BE2C (cell line): ENCODE results near the gene ISOC2.

ENCODE experiments used
- DNase-seq: peaks from one replicate; pipeline ENCODE4 v3.0.0-alpha.2; 2020
- H3K27me3 ChIP-seq: fragments of 250-450 bp; sonication (Bioruptor Pico); 2 replicates; pipeline ENCODE4 v1.5.1; 2020; ENCODE audit warnings: mild to moderate bottlenecking
- H3K36me3 ChIP-seq: fragments of 250-450 bp; sonication (Bioruptor Pico); 2 replicates; pipeline ENCODE4 v1.5.1; 2020; ENCODE audit warnings: mild to moderate bottlenecking
- H3K4me1 ChIP-seq: fragments of 250-450 bp; sonication (Bioruptor Pico); 2 replicates; pipeline ENCODE4 v1.5.1; 2020
- H3K4me3 ChIP-seq: 2 replicates; pipeline ENCODE4 v1.5.1; 2011; ENCODE audit warnings: low read depth, low read length
- H3K9me3 ChIP-seq: fragments of 250-450 bp; sonication (Bioruptor Pico); 2 replicates; pipeline ENCODE4 v1.5.1; 2020
- TF ChIP-seq, protein P1 (sequence below): IDR thresholded peaks from 2 replicates; pipeline ENCODE4 v1.5.1; 2012; ENCODE audit warnings: mild to moderate bottlenecking, low read depth, low read length

ISOC2 gene

DNA sequence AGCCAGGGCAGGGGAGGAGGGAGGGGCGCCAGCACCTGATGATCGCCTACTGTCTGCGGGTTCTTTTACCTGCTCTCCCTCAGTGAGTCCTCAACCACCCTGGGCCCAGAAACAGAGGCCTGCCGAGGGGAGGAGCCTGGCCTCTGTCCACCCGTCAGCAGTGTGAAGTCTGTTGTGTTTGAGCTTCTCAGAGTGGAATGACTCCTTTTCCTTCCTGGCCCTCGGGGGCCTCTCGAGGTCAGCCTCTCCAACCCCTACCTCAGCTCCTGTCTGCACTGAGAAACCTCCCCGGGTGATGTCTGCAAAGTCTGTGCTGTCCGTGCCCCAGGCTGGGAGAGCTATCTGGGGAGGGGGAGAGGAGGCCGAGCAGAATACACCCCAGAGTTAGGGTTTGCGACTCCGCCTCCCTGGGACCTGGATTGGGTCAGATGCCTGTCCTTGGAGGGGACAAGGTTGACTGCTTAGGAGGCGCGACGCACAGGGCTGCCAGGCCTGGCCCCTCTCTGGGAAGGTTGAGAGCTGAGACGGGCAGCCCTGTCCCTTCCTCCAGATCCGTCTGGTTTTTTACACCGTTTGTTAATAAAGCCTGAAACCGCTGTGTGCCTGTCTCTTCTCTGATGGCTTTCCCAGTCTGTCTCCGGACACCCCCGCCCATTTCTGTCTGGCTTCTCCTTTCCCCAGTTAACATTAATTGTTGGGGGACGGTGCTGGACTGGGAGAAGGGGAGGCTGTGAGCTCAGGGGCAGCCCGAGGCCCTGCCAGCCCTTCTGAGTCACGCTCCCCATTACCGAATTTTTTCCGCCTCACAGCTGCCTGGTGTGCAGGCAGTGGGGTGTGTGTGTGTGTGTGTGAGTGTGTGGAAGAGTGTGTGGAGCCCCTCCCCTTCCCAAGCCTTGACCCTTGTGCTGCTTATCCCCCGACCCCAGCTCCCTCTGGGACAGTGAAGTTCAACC is 25.8 kb upstream of the ISOC2 start:
- peak; percentile 58 for DNase-seq
- Histone ChIP-seq H3K27me3 (no peaks in the 10 kb centered on the region), H3K9me3 (no peaks in the 10 kb centered on the region), H3K4me3 (peak overlapping the region; percentile 68), H3K36me3 (peaks cover 2% of the 10 kb centered on the region; the same call in 1 of the 2 replicates), H3K4me1 (peaks cover 22% of the 10 kb centered on the region)
- TF ChIP-seq, protein P1, sequence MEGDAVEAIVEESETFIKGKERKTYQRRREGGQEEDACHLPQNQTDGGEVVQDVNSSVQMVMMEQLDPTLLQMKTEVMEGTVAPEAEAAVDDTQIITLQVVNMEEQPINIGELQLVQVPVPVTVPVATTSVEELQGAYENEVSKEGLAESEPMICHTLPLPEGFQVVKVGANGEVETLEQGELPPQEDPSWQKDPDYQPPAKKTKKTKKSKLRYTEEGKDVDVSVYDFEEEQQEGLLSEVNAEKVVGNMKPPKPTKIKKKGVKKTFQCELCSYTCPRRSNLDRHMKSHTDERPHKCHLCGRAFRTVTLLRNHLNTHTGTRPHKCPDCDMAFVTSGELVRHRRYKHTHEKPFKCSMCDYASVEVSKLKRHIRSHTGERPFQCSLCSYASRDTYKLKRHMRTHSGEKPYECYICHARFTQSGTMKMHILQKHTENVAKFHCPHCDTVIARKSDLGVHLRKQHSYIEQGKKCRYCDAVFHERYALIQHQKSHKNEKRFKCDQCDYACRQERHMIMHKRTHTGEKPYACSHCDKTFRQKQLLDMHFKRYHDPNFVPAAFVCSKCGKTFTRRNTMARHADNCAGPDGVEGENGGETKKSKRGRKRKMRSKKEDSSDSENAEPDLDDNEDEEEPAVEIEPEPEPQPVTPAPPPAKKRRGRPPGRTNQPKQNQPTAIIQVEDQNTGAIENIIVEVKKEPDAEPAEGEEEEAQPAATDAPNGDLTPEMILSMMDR = no peak

GRCh38 chr19:55486043-55486970 is 24.9 kb upstream of the ISOC2 start:
- Histone ChIP-seq H3K4me1 (peaks cover 22% of the 10 kb centered on the region), H3K27me3 (no peaks in the 10 kb centered on the region), H3K9me3 (no peaks in the 10 kb centered on the region), H3K4me3 (peak overlapping the region; percentile 68), H3K36me3 (peaks cover 4% of the 10 kb centered on the region; the same call in 1 of the 2 replicates)
- DNase-seq = peak; percentile 51
- TF ChIP-seq, protein P1 = peak; percentile 22; the same call in 1 of the 2 replicates

GRCh38 chr19:55485439-55486011 is 24.1 kb upstream of the ISOC2 start:
- peaks cover 22% of the 10 kb centered on the region for H3K4me1 ChIP-seq

DNA sequence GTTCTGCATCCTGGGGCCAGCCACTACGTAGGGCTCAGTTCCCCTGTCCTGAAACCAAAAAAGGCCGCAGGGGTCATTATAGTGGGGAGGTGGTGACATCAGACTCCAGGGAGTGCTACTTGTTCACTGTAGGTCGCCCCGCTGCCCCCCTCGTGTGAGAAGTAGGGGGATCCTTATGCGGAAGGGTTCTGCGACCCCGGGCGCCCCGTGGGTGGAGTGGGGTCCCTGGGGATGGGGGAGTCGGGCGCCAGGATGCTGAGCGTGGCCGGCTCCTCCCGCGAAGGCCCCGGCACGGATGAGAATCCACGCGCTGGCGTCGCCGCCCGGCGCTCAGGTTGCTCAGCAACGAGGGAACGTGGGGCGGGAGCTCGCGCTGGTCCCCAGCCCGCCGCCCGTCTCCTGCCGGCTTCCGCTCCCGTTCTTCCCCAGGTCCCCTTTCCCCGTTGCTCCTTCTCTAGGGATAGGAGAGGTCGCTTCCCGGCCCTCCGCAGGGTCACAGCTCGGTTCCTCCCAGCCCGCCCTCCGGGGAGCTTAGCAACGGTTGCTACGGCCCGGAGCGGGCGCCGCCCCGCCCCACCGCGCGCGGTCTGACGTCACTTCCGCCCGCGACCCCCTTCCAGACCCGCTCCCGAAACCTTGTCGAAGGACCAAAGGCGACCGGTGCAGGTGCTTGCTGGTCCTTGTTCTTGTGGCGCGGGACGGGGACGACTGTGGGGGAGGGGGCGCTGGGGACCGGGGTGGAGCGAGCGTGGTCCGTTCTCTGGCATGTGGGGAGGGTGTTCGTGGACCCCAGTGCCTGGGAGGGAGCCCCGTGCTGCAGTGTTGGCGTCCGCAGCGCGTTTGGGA is 23.4 kb upstream of the ISOC2 start, which contains the start of gene NAT14:
Gene NAT14 (plus strand): TSS at position 596 of the 846 bp plus-strand sequence. CDS start 521 bp downstream, outside the sequence.
- Histone ChIP-seq H3K9me3 (no peaks in the 10 kb centered on the region), H3K4me3 (peak within 1 kb of the TSS; percentile 68), H3K4me1 (peaks cover 22% of the 10 kb centered on the region), H3K36me3 (peaks cover 6% of the 10 kb centered on the region; the same call in 1 of the 2 replicates), H3K27me3 (no peaks in the 10 kb centered on the region)
- peak; percentile 86 for DNase-seq
- TF ChIP-seq, protein P1 = no peak

More at GRCh38 chr19:55485439-55486011, 24.1 kb upstream of the ISOC2 start:
- TF ChIP-seq, protein P1 = no peak
- DNase-seq = peak; percentile 18
- Histone ChIP-seq H3K36me3 (peaks cover 6% of the 10 kb centered on the region; the same call in 1 of the 2 replicates), H3K27me3 (no peaks in the 10 kb centered on the region), H3K9me3 (no peaks in the 10 kb centered on the region), H3K4me3 (peak overlapping the region; percentile 68)
